Fibroblast of lung (primary cell): ENCODE data around the gene SGTA.

Experiments used
- EZH2 ChIP-seq: IDR thresholded peaks from 2 replicates; pipeline ENCODE4 v1.5.1; 2012; ENCODE audit warnings: low read length, control low read depth, mild to moderate bottlenecking; ENCODE audit errors: missing control alignments
- TF ChIP-seq, protein P1 (sequence below), 2 donors: IDR thresholded peaks in 1 of 2; conservative IDR thresholded peaks in 1 of 2; 1 replicate in 1 of 2; 2 replicates in 1 of 2; pipeline ENCODE4 v1.5.1; 2011 to 2012; ENCODE audit warnings: low read length in 2 of 2, control low read depth in 1 of 2, inconsistent platforms in 1 of 2, low read depth in 1 of 2, mild to moderate bottlenecking in 1 of 2

DNA sequence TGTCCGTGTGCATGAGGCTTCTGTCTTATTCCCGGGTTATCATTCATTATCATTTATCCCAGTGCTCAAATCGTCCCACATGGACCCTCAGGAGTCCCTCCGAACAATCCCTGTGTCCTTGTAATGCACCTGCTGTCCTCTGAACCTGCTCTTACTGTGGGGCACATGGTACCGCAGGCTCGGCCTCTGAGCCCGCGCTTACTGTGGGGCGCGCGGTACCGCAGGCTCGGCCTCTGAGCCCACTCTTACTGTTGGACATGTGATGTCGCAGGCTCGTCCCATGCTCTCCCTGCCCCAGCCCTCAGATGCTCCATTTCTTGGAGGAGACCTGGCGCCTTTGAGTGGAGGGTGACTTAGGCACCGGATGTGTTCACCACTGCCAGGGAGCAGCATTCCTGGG lies 19.8 kb upstream of the SGTA start:
- TF ChIP-seq, protein P1, sequence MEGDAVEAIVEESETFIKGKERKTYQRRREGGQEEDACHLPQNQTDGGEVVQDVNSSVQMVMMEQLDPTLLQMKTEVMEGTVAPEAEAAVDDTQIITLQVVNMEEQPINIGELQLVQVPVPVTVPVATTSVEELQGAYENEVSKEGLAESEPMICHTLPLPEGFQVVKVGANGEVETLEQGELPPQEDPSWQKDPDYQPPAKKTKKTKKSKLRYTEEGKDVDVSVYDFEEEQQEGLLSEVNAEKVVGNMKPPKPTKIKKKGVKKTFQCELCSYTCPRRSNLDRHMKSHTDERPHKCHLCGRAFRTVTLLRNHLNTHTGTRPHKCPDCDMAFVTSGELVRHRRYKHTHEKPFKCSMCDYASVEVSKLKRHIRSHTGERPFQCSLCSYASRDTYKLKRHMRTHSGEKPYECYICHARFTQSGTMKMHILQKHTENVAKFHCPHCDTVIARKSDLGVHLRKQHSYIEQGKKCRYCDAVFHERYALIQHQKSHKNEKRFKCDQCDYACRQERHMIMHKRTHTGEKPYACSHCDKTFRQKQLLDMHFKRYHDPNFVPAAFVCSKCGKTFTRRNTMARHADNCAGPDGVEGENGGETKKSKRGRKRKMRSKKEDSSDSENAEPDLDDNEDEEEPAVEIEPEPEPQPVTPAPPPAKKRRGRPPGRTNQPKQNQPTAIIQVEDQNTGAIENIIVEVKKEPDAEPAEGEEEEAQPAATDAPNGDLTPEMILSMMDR (conservative IDR thresholded peaks at IDR 0.05 in 1 of 2, IDR thresholded peaks at IDR 0.05 in 1 of 2; ENCODE audit: low read depth in 1 of 2, low read length in 2 of 2): no peak
- no peak for TF ChIP-seq EZH2
